Glutamatergic neuron (in vitro differentiated cells): Measurements from ENCODE around the gene SCN4A. TPM values are rescaled to one million over a fixed set of nuclear protein-coding genes. Genes with fewer than 3 reads are reported as not detected.

Experiments
- DNase-seq: peaks from one replicate; pipeline ENCODE4 v3.0.0; 2022
- H3K27ac Mint-ChIP-seq: one replicate; pipeline ENCODE4 v1.8.0; 2020; ENCODE audit warnings: mild to moderate bottlenecking, mixed read lengths, inconsistent platforms; ENCODE audit not compliant: unreplicated experiment
- H3K27me3 Mint-ChIP-seq: one replicate; pipeline ENCODE4 v1.8.0; 2020; ENCODE audit warnings: mild to moderate bottlenecking, moderate library complexity, mixed read lengths, inconsistent platforms; ENCODE audit not compliant: unreplicated experiment
- H3K36me3 Mint-ChIP-seq: one replicate; pipeline ENCODE4 v1.8.0; 2020; ENCODE audit warnings: mild to moderate bottlenecking, mixed read lengths, inconsistent platforms; ENCODE audit not compliant: unreplicated experiment
- H3K4me1 Mint-ChIP-seq: one replicate; pipeline ENCODE4 v1.8.0; 2020; ENCODE audit warnings: mild to moderate bottlenecking, low read depth, mixed read lengths, inconsistent platforms; ENCODE audit not compliant: unreplicated experiment
- H3K4me3 Mint-ChIP-seq: one replicate; pipeline ENCODE4 v1.8.0; 2020; ENCODE audit warnings: mild to moderate bottlenecking, mixed read lengths, inconsistent platforms; ENCODE audit not compliant: unreplicated experiment
- H3K9me3 Mint-ChIP-seq: one replicate; pipeline ENCODE4 v1.8.0; 2020; ENCODE audit warnings: mild to moderate bottlenecking, moderate library complexity, mixed read lengths, inconsistent platforms; ENCODE audit not compliant: unreplicated experiment
- CTCF ChIP-seq: fragments of 200-600 bp; sonication (generic); IDR thresholded peaks from one replicate; pipeline ENCODE4 v1.5.0; 2021; ENCODE audit not compliant: partially characterized antibody, unreplicated experiment
- total RNA-seq: library from RNA; stranded (reverse); fragmentation: NEBNext Ultra II Directional; extraction: Animal tissue kit (Norgen Biotek cat#: 25700); gene quantifications from one replicate; pipeline ENCODE4 v1.2.1, GENCODE V29; 2021; ENCODE audit not compliant: unreplicated experiment

The SCN4A gene
- total RNA-seq, 1 donor from 2014 or later, result 7.9 TPM

- peaks cover 4% of the 10 kb centered on the region for H3K27me3 Mint-ChIP-seq
- H3K27ac Mint-ChIP-seq, result no peak overlapping the region
- H3K4me1 Mint-ChIP-seq, result peaks cover 9% of the 10 kb centered on the region
- H3K36me3 Mint-ChIP-seq, result no peaks in the 10 kb centered on the region
- peaks cover 2% of the 10 kb centered on the region for H3K9me3 Mint-ChIP-seq
- no peak for DNase-seq
- no peak overlapping the region for H3K4me3 Mint-ChIP-seq
- TF ChIP-seq CTCF, result no peak
Measured at GRCh38 chr17:63955232-63955631, 17.5 kb downstream of the SCN4A start.

- peaks cover 7% of the 10 kb centered on the region for H3K4me1 Mint-ChIP-seq
- H3K4me3 Mint-ChIP-seq, result no peak overlapping the region
- H3K27me3 Mint-ChIP-seq, result peaks cover 5% of the 10 kb centered on the region
- no peak for DNase-seq
- H3K9me3 Mint-ChIP-seq, result peaks cover 2% of the 10 kb centered on the region
- TF ChIP-seq CTCF, result no peak
- H3K36me3 Mint-ChIP-seq, result no peaks in the 10 kb centered on the region
- no peak overlapping the region for H3K27ac Mint-ChIP-seq
Measured at GRCh38 chr17:63954402-63955063, 18.2 kb downstream of the SCN4A start.

- Mint-ChIP-seq H3K4me1 (peaks cover 9% of the 10 kb centered on the region), H3K9me3 (no peaks in the 10 kb centered on the region), H3K27me3 (peaks cover 6% of the 10 kb centered on the region), H3K27ac (no peak overlapping the region), H3K4me3 (no peak overlapping the region), H3K36me3 (no peaks in the 10 kb centered on the region)
- DNase-seq, result no peak
- no peak for TF ChIP-seq CTCF
Measured at GRCh38 chr17:63950940-63951907, 21.5 kb downstream of the SCN4A start.

- Mint-ChIP-seq H3K36me3 (no peaks in the 10 kb centered on the region), H3K4me1 (peaks cover 9% of the 10 kb centered on the region), H3K4me3 (no peak overlapping the region), H3K27me3 (peaks cover 8% of the 10 kb centered on the region), H3K27ac (no peak overlapping the region), H3K9me3 (peaks cover 2% of the 10 kb centered on the region)
- DNase-seq, result no peak
- no peak for TF ChIP-seq CTCF
Measured at GRCh38 chr17:63949576-63950250, 23.0 kb downstream of the SCN4A start.
